Measurements from ENCODE around the gene NEK9. TPM values are rescaled to one million over a fixed set of nuclear protein-coding genes. Genes with fewer than 3 reads are reported as not detected.

NEK9 gene
- total and polyA plus RNA-seq, 2 experiments from 2014 or later: 16.3 to 31.1 TPM

GRCh38 chr14:75041613-75042012 lies 85.2 kb downstream of the NEK9 start:
- 0 out of 2 replicates have a peak, but pooled peaks cover 6% of the 10 kb centered on the region for H4K20me1 ChIP-seq (replicated peaks; ENCODE audit: insufficient read depth)
- no peak for DNase-seq (ENCODE audit: low spot score)
- H3K4me3 Mint-ChIP-seq: no peak overlapping the region
- H3K27ac ChIP-seq (ENCODE audit: low read depth): no peak overlapping the region
- H3K9me2 ChIP-seq (ENCODE audit: insufficient read depth): no peaks in the 10 kb centered on the region
- 0 out of 2 replicates have a peak, but pooled peaks cover 6% of the 10 kb centered on the region for H3K79me2 ChIP-seq (replicated peaks; ENCODE audit: insufficient read depth)
- H3K4me1 ChIP-seq (ENCODE audit: insufficient read depth): no peaks in the 10 kb centered on the region
- H3K9me3 Mint-ChIP-seq: no peaks in the 10 kb centered on the region
- ATAC-seq: no peak
- no peaks in the 10 kb centered on the region for H3K4me1 Mint-ChIP-seq
- no peak overlapping the region for H3K27ac Mint-ChIP-seq
- H3K27me3 Mint-ChIP-seq (ENCODE audit: insufficient read depth, low read depth, poor library complexity): no peaks in the 10 kb centered on the region
- H3K36me3 ChIP-seq (ENCODE audit: insufficient read depth): no peaks in the 10 kb centered on the region; the same call in 1 of the 2 replicates
- H2AFZ ChIP-seq: no peak overlapping the region
- H3K27me3 ChIP-seq (ENCODE audit: insufficient read depth): no peaks in the 10 kb centered on the region
- TF ChIP-seq NANOG (IDR thresholded peaks at IDR 0.05; ENCODE audit: borderline replicate concordance) (no peak), REST (IDR thresholded peaks at IDR 0.05; ENCODE audit: unreplicated experiment) (no peak), EZH2phosphoT487 (IDR thresholded peaks at IDR 0.05; ENCODE audit: unreplicated experiment) (no peak), CTCF (conservative IDR thresholded peaks at IDR 0.05; ENCODE audit: low read depth in 2 of 2) (no peak), CREB1 (CRISPR knock-in tag; IDR thresholded peaks at IDR 0.05; ENCODE audit: low read depth) (no peak), STAT1 (IDR thresholded peaks at IDR 0.05; ENCODE audit: unreplicated experiment) (no peak), ZNF331 (CRISPR knock-in tag; IDR thresholded peaks at IDR 0.05; ENCODE audit: low read depth) (no peak), ZNF462 (CRISPR knock-in tag; IDR thresholded peaks at IDR 0.05) (no peak), POLR2AphosphoS5 (IDR thresholded peaks at IDR 0.05; ENCODE audit: low read depth) (no peak)
- peaks cover 8% of the 10 kb centered on the region; the same call in 2 of the 3 replicates for H3K36me3 Mint-ChIP-seq (ENCODE audit: low read depth)
- no peak overlapping the region for H3K4me2 ChIP-seq
- no peak overlapping the region for H3K4me3 ChIP-seq
- H3F3A ChIP-seq (replicated peaks; ENCODE audit: low read depth): no peaks in the 10 kb centered on the region
